ENCODE data around the gene TSPAN32.
"Not testable (repeated sequence)": the region's sequence is repeated elsewhere in the genome, so short reads cannot be mapped to it uniquely, and the experiment has no call there.

The TSPAN32 gene

GRCh38 chr11:2276280-2277007, 25.4 kb upstream of the TSPAN32 start:
- no peak for DNase-seq (ENCODE audit: low read depth)
- no peak overlapping the region for H3K4me3 ChIP-seq (ENCODE audit: low read depth, low read length)
- no peak for TF ChIP-seq CTCF (IDR thresholded peaks at IDR 0.05; ENCODE audit: insufficient read depth, low read depth, low read length, missing control alignments)

GRCh38 chr11:2277008-2277346, 24.8 kb upstream of the TSPAN32 start:
- no peak for TF ChIP-seq CTCF (IDR thresholded peaks at IDR 0.05; ENCODE audit: insufficient read depth, low read depth, low read length, missing control alignments)
- no peak for DNase-seq (ENCODE audit: low read depth)
- H3K4me3 ChIP-seq (ENCODE audit: low read depth, low read length): no peak overlapping the region

- no peak overlapping the region for H3K4me3 ChIP-seq (ENCODE audit: low read depth, low read length)
- TF ChIP-seq CTCF (IDR thresholded peaks at IDR 0.05; ENCODE audit: insufficient read depth, low read depth, low read length, missing control alignments): no peak
- no peak for DNase-seq (ENCODE audit: low read depth)
Observed at GRCh38 chr11:2277933-2278523, 23.8 kb upstream of the TSPAN32 start.

- TF ChIP-seq CTCF (IDR thresholded peaks at IDR 0.05; ENCODE audit: insufficient read depth, low read depth, low read length, missing control alignments): no peak
- no peak overlapping the region for H3K4me3 ChIP-seq (ENCODE audit: low read depth, low read length)
- DNase-seq (ENCODE audit: low read depth): no peak
Observed at GRCh38 chr11:2280208-2280607, 21.6 kb upstream of the TSPAN32 start.

- not testable (repeated sequence) for H3K4me3 ChIP-seq (ENCODE audit: low read depth, low read length); DNase-seq (ENCODE audit: low read depth)
Observed at GRCh38 chr11:2286350-2286749, 15.5 kb upstream of the TSPAN32 start.

- H3K4me3 ChIP-seq (ENCODE audit: low read depth, low read length): no peak overlapping the region
- no peak for DNase-seq (ENCODE audit: low read depth)
- TF ChIP-seq CTCF (IDR thresholded peaks at IDR 0.05; ENCODE audit: insufficient read depth, low read depth, low read length, missing control alignments): no peak
Observed at GRCh38 chr11:2287091-2287490, 14.7 kb upstream of the TSPAN32 start.

- no peak for TF ChIP-seq CTCF (IDR thresholded peaks at IDR 0.05; ENCODE audit: insufficient read depth, low read depth, low read length, missing control alignments)
- no peak overlapping the region for H3K4me3 ChIP-seq (ENCODE audit: low read depth, low read length)
- no peak for DNase-seq (ENCODE audit: low read depth)
Observed at GRCh38 chr11:2289350-2289749, 12.5 kb upstream of the TSPAN32 start.

Data from GM12865 (cell line).